Endothelial cell of umbilical vein (primary cell): ENCODE measurements around the gene KIF5C. TPM values are rescaled to one million over a fixed set of nuclear protein-coding genes. Genes with fewer than 3 reads are reported as not detected.
A peak's percentile ranks its signal among the peaks of the same experiment; 100 is the strongest.

Experiments
- BruUV-seq: library from RNA; stranded (reverse); fragments of 400-500 nt; replicated peaks from 2 replicates; lab custom pipeline; 2021; lab: Mats Ljungman, UMichigan
- CTCF ChIA-PET: fragments of 300-600, 350-600 bp; sonication (Branson Sonifier 250); formaldehyde crosslinking; loops from one replicate; lab custom pipeline; 2021; ENCODE audit warnings: antibody characterized with exemption, inconsistent platforms; lab: Charles Lee
- POLR2A ChIA-PET: fragments of 300-600, 350-600 bp; sonication (Branson Sonifier 250); formaldehyde crosslinking; loops from one replicate; lab custom pipeline; 2021; ENCODE audit warnings: antibody characterized with exemption, inconsistent platforms; lab: Charles Lee
- DNase-seq: peaks from one replicate; pipeline ENCODE4 v3.0.0-alpha.2; 2011; ENCODE audit warnings: low read depth, low spot score
- FAIRE-seq: peaks from 2 replicates; lab custom pipeline; 2011; peaks lifted over from hg19 to GRCh38; lab: Jason Lieb, UNC
- H2AFZ ChIP-seq: 2 replicates; pipeline ENCODE4 v1.6.0; 2012; ENCODE audit warnings: low read depth, low read length, control low read depth, inconsistent platforms
- H3K27ac ChIP-seq: 2 replicates; pipeline ENCODE4 v1.5.1; 2011; ENCODE audit warnings: low read depth, mild to moderate bottlenecking, control low read depth, low read length, moderate library complexity; ENCODE audit not compliant: insufficient read depth
- H3K27me3 ChIP-seq, 2 experiments: 2 replicates each; pipeline versions ENCODE4 v1.6.0 to v1.6.1; 2011; ENCODE audit warnings: low read length in 2 of 2, mixed read lengths in 1 of 2; ENCODE audit not compliant: control insufficient read depth in 2 of 2, insufficient read depth in 2 of 2
- H3K36me3 ChIP-seq, 2 experiments: 2 replicates in 1 of 2; 3 replicates in 1 of 2; pipeline ENCODE4 v1.5.1; 2011; ENCODE audit warnings: low read length in 2 of 2, mild to moderate bottlenecking in 1 of 2, moderate library complexity in 1 of 2; ENCODE audit not compliant: control insufficient read depth in 2 of 2, insufficient read depth in 2 of 2; ENCODE audit errors: extremely low read depth in 1 of 2
- H3K4me1 ChIP-seq: 3 replicates; pipeline ENCODE4 v1.5.1; 2011; ENCODE audit warnings: mild to moderate bottlenecking, low read length; ENCODE audit not compliant: control insufficient read depth, insufficient read depth; ENCODE audit errors: extremely low read depth
- H3K4me2 ChIP-seq: 2 replicates; pipeline ENCODE4 v1.6.1; 2011; ENCODE audit warnings: low read length, control low read depth, mixed read lengths; ENCODE audit not compliant: insufficient read depth
- H3K4me3 ChIP-seq, 3 experiments: fragments of 200-600 bp in 1 of 3; sonication (generic), shearing (Covaris generic) in 1 of 3; replicated peaks in 1 of 3; 2 replicates each; pipeline ENCODE4 v1.5.1; 2011 to 2016; ENCODE audit warnings: control low read depth in 3 of 3, low read length in 3 of 3, mild to moderate bottlenecking in 2 of 3, inconsistent platforms in 1 of 3, low read depth in 1 of 3, moderate library complexity in 1 of 3; ENCODE audit not compliant: insufficient read depth in 1 of 3
- H3K79me2 ChIP-seq: 2 replicates; pipeline ENCODE4 v1.6.0; 2012; ENCODE audit warnings: low read length, inconsistent platforms; ENCODE audit not compliant: control insufficient read depth, insufficient read depth
- H3K9ac ChIP-seq: replicated peaks from 2 replicates; pipeline ENCODE3; 2011; ENCODE audit warnings: low read length, control low read depth; ENCODE audit not compliant: insufficient read depth; ENCODE audit errors: extremely low read depth
- H3K9me1 ChIP-seq: replicated peaks from 3 replicates; pipeline ENCODE4 v1.6.0; 2011; ENCODE audit warnings: mild to moderate bottlenecking, low read length; ENCODE audit not compliant: control insufficient read depth, insufficient read depth; ENCODE audit errors: extremely low read depth
- H3K9me3 ChIP-seq: replicated peaks from 2 replicates; pipeline ENCODE4 v1.5.1; 2012; ENCODE audit warnings: low read length, inconsistent platforms; ENCODE audit not compliant: control insufficient read depth, insufficient read depth
- H4K20me1 ChIP-seq: replicated peaks from 2 replicates; pipeline ENCODE3; 2011; ENCODE audit warnings: mild to moderate bottlenecking, low read length; ENCODE audit not compliant: control insufficient read depth, insufficient read depth; ENCODE audit errors: extremely low read depth
- CTCF ChIP-seq, 2 donors: IDR thresholded peaks; 1 replicate in 1 of 2; 2 replicates in 1 of 2; pipeline ENCODE4 v1.5.1; 2011; ENCODE audit warnings: low read length in 2 of 2, mild to moderate bottlenecking in 2 of 2, moderate library complexity in 2 of 2, control low read depth in 1 of 2, inconsistent platforms in 1 of 2, low read depth in 1 of 2; ENCODE audit not compliant: insufficient read depth in 1 of 2; ENCODE audit errors: extremely low read depth in 1 of 2
- FOS ChIP-seq: IDR thresholded peaks from 2 replicates; pipeline ENCODE4 v1.6.1; 2011; ENCODE audit warnings: mild to moderate bottlenecking, low read length, moderate library complexity, borderline replicate concordance; ENCODE audit not compliant: insufficient read depth
- JUN ChIP-seq: IDR thresholded peaks from 2 replicates; pipeline ENCODE4 v1.6.1; 2011; ENCODE audit warnings: borderline replicate concordance, low read depth; ENCODE audit not compliant: insufficient read length, insufficient read depth
- MAX ChIP-seq: IDR thresholded peaks from 2 replicates; pipeline ENCODE4 v1.6.1; 2011; ENCODE audit not compliant: insufficient read depth, insufficient read length
- POLR2A ChIP-seq: IDR thresholded peaks from 2 replicates; pipeline ENCODE4 v1.6.1; 2012; ENCODE audit warnings: low read depth, mild to moderate bottlenecking, control low read depth, low read length
- dilution Hi-C: fragments of 300-500 bp; cut with MboI; formaldehyde crosslinking; loops from one replicate; pipeline ENCODE4 v1.15.0; 2019; ENCODE audit warnings: low sequenced_read_pairs; ENCODE audit not compliant: extremely low pct_ligation_motif_present
- intact Hi-C: fragments of 100-400 bp; cut with micrococcal nuclease; formaldehyde crosslinking; loops from one replicate; pipeline ENCODE4 v1.10.0; 2022
- polyA plus RNA-seq, 4 experiments: library from polyadenylated mRNA; depleted of rRNA in 3 of 4; stranded (reverse) in 3 of 4; unstranded in 1 of 4; fragments of >200 nt; gene quantifications; 2 replicates each; pipeline versions ENCODE4 v1.2.1 to v1.2.3, GENCODE V29; 2011 to 2012; ENCODE audit warnings: missing spikeins in 1 of 4
- total RNA-seq: library from RNA; stranded (reverse); gene quantifications from 2 replicates; pipeline ENCODE4 v1.2.3, GENCODE V29; 2021

Gene KIF5C
- total and polyA plus RNA-seq, 2 donors (not counting 3 experiments of a cell fraction or from before 2014, with no cell fraction given): 0.01 to 0.55 TPM

GRCh38 chr2:149017116-149017985 is 142.3 kb downstream of the KIF5C start:
- no peaks in the 10 kb centered on the region for H3K4me1 ChIP-seq
- POLR2A ChIA-PET: no interaction called here
- H3K27me3 ChIP-seq: peaks cover 2 to 3% of the 10 kb centered on the region in 2 experiments
- no peaks in the 10 kb centered on the region for H3K36me3 ChIP-seq
- H3K9me1 ChIP-seq: no peaks in the 10 kb centered on the region
- H3K27ac ChIP-seq: no peak overlapping the region
- H3K9ac ChIP-seq: no peak overlapping the region
- H3K9me3 ChIP-seq: no peaks in the 10 kb centered on the region
- CTCF ChIA-PET: interaction anchor here (0.6 to 7.2 kb wide), 50 partner anchors 8 to 1107 kb away, joined by 3 to 212 read pairs (median 4); partner anchors contain the start of genes MBD5 and ORC4
- H3K4me3 ChIP-seq: no peak overlapping the region
- H4K20me1 ChIP-seq: no peaks in the 10 kb centered on the region
- no peak overlapping the region for H3K4me2 ChIP-seq
- peak; percentile 80 to 88 for TF ChIP-seq CTCF (IDR thresholded peaks at IDR 0.05; ENCODE audit: extremely low read depth in 1 of 2, insufficient read depth in 1 of 2, low read depth in 1 of 2, low read length in 2 of 2)
- TF ChIP-seq MAX: no peak
- no peak for TF ChIP-seq FOS
- no peak for TF ChIP-seq POLR2A
- TF ChIP-seq JUN: no peak
- no peaks in the 10 kb centered on the region for H3K79me2 ChIP-seq
- H2AFZ ChIP-seq: peak overlapping the region; percentile 53
- DNase-seq: peak; percentile 68
- dilution Hi-C loops (no loop called here), intact Hi-C loops (loop anchor here (1.0 kb wide), 2 partner anchors 296 to 544 kb away; no protein-coding TSS in a partner anchor)
- FAIRE-seq: peak; percentile 78
- BruUV-seq: no TSS peak
